MG63 (cell line): ENCODE data around the gene VKORC1. TPM values are rescaled to one million over a fixed set of nuclear protein-coding genes. Genes with fewer than 3 reads are reported as not detected.
"Not testable (repeated sequence)": the region's sequence is repeated elsewhere in the genome, so short reads cannot be mapped to it uniquely, and the experiment has no call there.

Experiments used
- DNase-seq: peaks from one replicate; pipeline ENCODE4 v3.0.0-alpha.2; 2020
- H3K27me3 ChIP-seq: fragments of 250-450 bp; sonication (Bioruptor Pico); 2 replicates; pipeline ENCODE4 v1.5.1; 2020; ENCODE audit warnings: mild to moderate bottlenecking, moderate library complexity
- H3K36me3 ChIP-seq: fragments of 250-450 bp; sonication (Bioruptor Pico); 2 replicates; pipeline ENCODE4 v1.5.1; 2020; ENCODE audit warnings: mild to moderate bottlenecking, moderate library complexity
- H3K4me3 ChIP-seq: fragments of 250-450 bp; sonication (Bioruptor Pico); 2 replicates; pipeline ENCODE4 v1.5.1; 2020; ENCODE audit warnings: mild to moderate bottlenecking, moderate library complexity
- H3K9me3 ChIP-seq: fragments of 250-450 bp; sonication (Bioruptor Pico); 2 replicates; pipeline ENCODE4 v1.5.1; 2020; ENCODE audit warnings: mild to moderate bottlenecking, moderate library complexity
- total RNA-seq: library from RNA; depleted of rRNA; stranded (reverse); fragments of >200 nt; shearing (Covaris generic); gene quantifications from 2 replicates; pipeline ENCODE4 v1.2.3, GENCODE V29; 2014; ENCODE audit warnings: low replicate concordance

VKORC1 gene
- total RNA-seq, 1 experiment from 2014 or later: 146 TPM

GRCh38 chr16:31112711-31113110, 18.1 kb upstream of the VKORC1 start:
- Histone ChIP-seq H3K9me3 (no peaks in the 10 kb centered on the region), H3K36me3 (peaks cover 45% of the 10 kb centered on the region), H3K27me3 (no peaks in the 10 kb centered on the region), H3K4me3 (no peak overlapping the region)
- no peak for DNase-seq

GRCh38 chr16:31111881-31112466, 17.4 kb upstream of the VKORC1 start:
- no peaks in the 10 kb centered on the region for H3K9me3 ChIP-seq
- H3K36me3 ChIP-seq: peaks cover 45% of the 10 kb centered on the region
- no peak overlapping the region for H3K4me3 ChIP-seq
- no peak for DNase-seq
- no peaks in the 10 kb centered on the region for H3K27me3 ChIP-seq

- Histone ChIP-seq H3K27me3 (no peaks in the 10 kb centered on the region), H3K36me3 (peaks cover 40% of the 10 kb centered on the region), H3K9me3 (no peaks in the 10 kb centered on the region), H3K4me3 (no peak overlapping the region)
- no peak for DNase-seq
Observed at GRCh38 chr16:31110106-31111034, 15.8 kb upstream of the VKORC1 start.

DNA sequence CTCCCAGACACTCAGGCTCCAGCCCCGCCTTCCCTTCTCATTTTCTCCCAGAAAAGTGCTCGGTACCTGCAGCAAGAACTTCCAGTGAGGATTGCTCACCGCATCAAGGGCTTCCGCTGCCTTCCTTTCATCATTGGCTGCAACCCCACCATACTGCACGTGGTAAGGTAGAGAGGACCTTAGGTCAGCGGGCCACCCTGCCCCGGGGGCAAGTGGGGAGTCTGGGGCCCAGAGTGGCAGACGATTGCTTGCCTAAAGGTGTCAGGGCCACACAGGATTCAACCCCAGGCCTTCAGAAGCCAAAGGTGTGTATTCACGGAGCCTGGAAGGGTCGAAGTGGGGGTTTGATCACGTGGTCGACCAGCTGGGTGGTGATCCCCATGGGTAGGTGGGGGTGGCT, 15.0 kb upstream of the VKORC1 start:
- Histone ChIP-seq H3K9me3 (no peaks in the 10 kb centered on the region), H3K36me3 (peaks cover 40% of the 10 kb centered on the region), H3K4me3 (no peak overlapping the region; the same call in 1 of the 2 replicates), H3K27me3 (no peaks in the 10 kb centered on the region)
- DNase-seq: no peak

GRCh38 chr16:31108794-31109558, 14.4 kb upstream of the VKORC1 start:
- no peaks in the 10 kb centered on the region for H3K9me3 ChIP-seq
- peak overlapping the region; percentile 88 for H3K4me3 ChIP-seq
- H3K36me3 ChIP-seq: peaks cover 40% of the 10 kb centered on the region
- DNase-seq: no peak
- H3K27me3 ChIP-seq: no peaks in the 10 kb centered on the region

GRCh38 chr16:31108035-31108793, 13.6 kb upstream of the VKORC1 start, which contains the start of gene BCKDK:
TSS of gene BCKDK (plus strand) at chr16:31108386. CDS start at chr16:31109224, 838 bp downstream.
- Histone ChIP-seq H3K27me3 (no peaks in the 10 kb centered on the region), H3K36me3 (peaks cover 40% of the 10 kb centered on the region), H3K9me3 (no peaks in the 10 kb centered on the region), H3K4me3 (peak within 1 kb of the TSS; percentile 88)
- DNase-seq: peak; percentile 92

DNA sequence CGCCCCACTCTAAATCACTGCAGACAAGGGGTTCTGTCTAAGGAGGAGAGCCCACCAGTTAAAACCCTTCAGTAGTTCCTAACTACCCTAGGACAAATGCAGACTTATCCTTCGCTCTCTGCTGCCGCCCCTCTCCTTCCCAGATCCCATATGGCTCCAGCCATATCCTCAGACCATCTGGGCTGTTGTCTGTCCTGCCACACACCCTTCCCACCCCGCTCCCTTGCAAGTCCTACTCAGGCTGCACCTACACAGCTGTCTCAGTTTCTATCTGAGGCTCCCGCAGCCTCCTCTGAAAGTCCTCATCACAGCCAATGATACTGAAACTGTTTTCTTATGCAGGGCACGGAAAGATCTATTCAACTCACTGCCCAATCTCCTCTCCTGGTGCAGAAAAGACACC, 12.9 kb upstream of the VKORC1 start:
- Histone ChIP-seq H3K4me3 (peak overlapping the region; percentile 88), H3K27me3 (no peaks in the 10 kb centered on the region), H3K9me3 (no peaks in the 10 kb centered on the region), H3K36me3 (peaks cover 34% of the 10 kb centered on the region)
- DNase-seq: no peak

- H3K36me3 ChIP-seq: peaks cover 27% of the 10 kb centered on the region
- DNase-seq: no peak
- no peaks in the 10 kb centered on the region for H3K9me3 ChIP-seq
- no peak overlapping the region for H3K4me3 ChIP-seq
- H3K27me3 ChIP-seq: no peaks in the 10 kb centered on the region
Observed at GRCh38 chr16:31106509-31107464, 12.2 kb upstream of the VKORC1 start.

- no peaks in the 10 kb centered on the region for H3K9me3 ChIP-seq
- peaks cover 17% of the 10 kb centered on the region for H3K36me3 ChIP-seq
- H3K27me3 ChIP-seq: no peaks in the 10 kb centered on the region
- peak; percentile 90 for DNase-seq
- no peak overlapping the region for H3K4me3 ChIP-seq
Observed at GRCh38 chr16:31105677-31106213, 11.1 kb upstream of the VKORC1 start.

DNA sequence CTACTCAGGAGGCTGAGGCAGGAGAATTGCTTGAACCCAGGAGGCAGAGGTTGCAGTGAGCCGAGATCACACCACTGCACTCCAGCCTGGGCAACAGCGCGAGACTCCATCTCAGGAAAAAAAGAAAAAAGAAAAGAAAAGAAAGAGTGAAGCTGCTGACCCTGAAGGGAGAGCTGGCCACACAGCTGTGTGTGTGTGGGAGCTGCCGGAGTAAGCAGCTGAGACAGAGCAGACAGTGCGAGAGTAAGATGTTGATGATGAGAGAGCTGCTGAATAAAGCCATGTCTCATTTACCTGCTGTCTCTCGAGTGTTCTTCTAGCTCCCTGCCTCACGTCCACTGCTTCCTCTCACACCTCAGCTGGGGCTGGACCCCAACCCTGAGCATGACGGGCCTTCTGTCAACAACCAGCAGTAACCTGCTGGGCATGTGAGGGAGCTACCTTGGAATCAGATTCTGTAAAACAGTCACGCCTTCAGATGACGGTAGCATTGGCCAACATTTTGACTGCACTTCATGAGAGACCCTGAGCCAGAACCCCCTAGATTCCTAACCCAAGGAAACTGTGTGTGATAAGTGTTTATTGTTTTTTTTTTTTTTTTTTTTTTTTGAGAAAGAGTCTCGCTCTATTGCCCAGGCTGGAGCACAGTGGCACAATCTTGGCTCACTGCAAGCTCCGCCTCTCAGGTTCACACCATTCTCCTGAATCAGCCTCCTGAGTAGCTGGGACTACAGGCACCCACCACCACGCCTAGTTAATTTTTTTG, 6.5 kb upstream of the VKORC1 start:
- H3K4me3 ChIP-seq, DNase-seq: not testable (repeated sequence)

GRCh38 chr16:31099860-31100638, 5.5 kb upstream of the VKORC1 start:
- Histone ChIP-seq H3K4me3 (no peak overlapping the region), H3K27me3 (no peaks in the 10 kb centered on the region), H3K9me3 (peaks cover 5% of the 10 kb centered on the region; the same call in 1 of the 2 replicates), H3K36me3 (peaks cover 3% of the 10 kb centered on the region)
- no peak for DNase-seq

More for the DNA sequence above, 6.5 kb upstream of the VKORC1 start:
- H3K27me3 ChIP-seq, H3K36me3 ChIP-seq, H3K9me3 ChIP-seq: not testable (repeated sequence)

DNA sequence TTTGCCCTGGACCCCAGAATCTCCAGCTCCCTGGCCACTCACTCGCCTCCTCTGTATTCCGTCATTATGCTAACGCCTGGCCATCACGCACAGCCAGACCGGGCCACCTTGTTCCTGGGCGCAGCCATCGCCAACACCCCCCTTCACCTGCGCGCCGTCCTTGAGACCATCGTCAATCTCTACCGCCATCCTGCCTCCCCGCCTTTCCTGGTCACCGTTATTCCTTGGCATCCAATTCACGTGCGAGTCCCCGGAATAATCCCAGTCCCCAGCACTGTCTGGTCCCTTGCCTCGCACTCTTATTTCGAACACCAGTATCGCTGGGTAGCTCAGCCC, 541 bp downstream of the VKORC1 start:
- DNase-seq: no peak
- H3K4me3 ChIP-seq: peak overlapping the region; percentile 84
- peaks cover 19% of the 10 kb centered on the region for H3K36me3 ChIP-seq
- no peaks in the 10 kb centered on the region for H3K27me3 ChIP-seq
- H3K9me3 ChIP-seq: no peaks in the 10 kb centered on the region; the same call in 1 of the 2 replicates

DNA sequence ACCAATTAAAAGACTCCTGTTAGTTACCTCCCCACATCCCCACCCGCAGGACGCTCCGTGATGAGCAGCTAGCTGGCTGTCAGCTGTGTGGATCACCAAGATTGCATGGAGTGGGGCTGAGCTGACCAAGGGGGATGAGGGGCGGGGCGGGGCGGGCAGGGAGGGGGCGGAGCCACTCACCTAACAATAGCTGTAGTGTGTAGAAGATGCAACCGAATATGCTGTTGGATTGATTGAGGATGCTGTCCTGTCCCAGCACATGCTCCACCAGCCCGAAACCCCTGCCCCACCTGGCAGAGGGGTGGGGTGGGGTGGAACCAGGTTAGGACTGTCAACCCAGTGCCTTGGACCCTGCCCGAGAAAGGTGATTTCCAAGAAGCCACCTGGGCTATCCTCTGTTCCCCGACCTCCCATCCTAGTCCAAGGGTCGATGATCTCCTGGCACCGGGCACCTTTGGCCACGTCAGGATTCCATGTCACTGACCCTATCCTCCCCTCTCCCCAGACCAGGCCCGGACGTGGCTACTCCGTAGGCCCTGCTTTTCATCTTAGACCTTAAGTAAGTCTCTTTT, 1.4 kb downstream of the VKORC1 start:
- Histone ChIP-seq H3K4me3 (peak overlapping the region; percentile 84), H3K36me3 (peaks cover 28% of the 10 kb centered on the region)

DNA sequence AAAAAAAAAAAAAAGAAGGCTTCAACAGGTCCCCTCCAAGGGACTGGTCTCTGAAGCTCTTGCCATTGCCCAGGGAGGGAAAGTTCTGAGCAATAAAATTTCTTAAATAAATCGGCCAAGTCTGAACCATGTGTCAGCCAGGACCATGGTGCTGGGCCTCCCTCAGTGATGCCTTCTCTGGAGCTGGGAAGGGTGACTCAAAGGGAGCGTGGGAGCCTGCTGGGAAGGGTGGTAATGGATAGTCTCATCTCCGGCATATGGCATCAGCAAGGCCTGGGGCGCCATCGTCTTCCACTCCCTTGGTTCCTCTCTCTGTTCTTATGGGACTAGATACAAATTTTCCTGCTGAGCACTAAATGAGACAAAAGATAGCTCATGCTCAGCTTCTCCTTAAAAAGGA, 2.3 kb downstream of the VKORC1 start:
- H3K9me3 ChIP-seq: no peaks in the 10 kb centered on the region; the same call in 1 of the 2 replicates
- no peaks in the 10 kb centered on the region for H3K27me3 ChIP-seq
- peaks cover 31% of the 10 kb centered on the region for H3K36me3 ChIP-seq
- DNase-seq: no peak
- no peak overlapping the region for H3K4me3 ChIP-seq

More for the DNA sequence above, 1.4 kb downstream of the VKORC1 start:
- no peaks in the 10 kb centered on the region; the same call in 1 of the 2 replicates for H3K9me3 ChIP-seq
- DNase-seq: peak; percentile 56
- H3K27me3 ChIP-seq: no peaks in the 10 kb centered on the region
